IMR-90 (cell line): Measurements from ENCODE around the gene CALN1. TPM values are rescaled to one million over a fixed set of nuclear protein-coding genes. Genes with fewer than 3 reads are reported as not detected.

Source experiments
- ATAC-seq: fragments of 200-7000 bp; cut with Tn5 transposase; 2 replicates; pipeline ENCODE4 v1.9.1; 2020; ENCODE audit warnings: low read depth, mild to moderate bottlenecking, moderate library complexity
- BruUV-seq: library from RNA; stranded (reverse); fragments of 400-500 nt; replicated peaks from 2 replicates; lab custom pipeline; 2021; lab: Mats Ljungman, UMichigan
- CTCF ChIA-PET: fragments of 300-600 bp; formaldehyde crosslinking; extraction: SDS; loops from one replicate; lab custom pipeline; 2021; ENCODE audit warnings: antibody characterized with exemption; lab: Yijun Ruan, JAX
- POLR2A ChIA-PET: fragments of 300-600 bp; sonication (Branson Sonifier 250); formaldehyde crosslinking; loops from one replicate; lab custom pipeline; 2022; ENCODE audit warnings: antibody characterized with exemption; ENCODE audit not compliant: unreplicated experiment; lab: Charles Lee
- DNase-seq: peaks from one replicate; pipeline ENCODE4 v3.0.0; 2013
- H2AFZ ChIP-seq: replicated peaks from 2 replicates; pipeline ENCODE3; 2013; ENCODE audit warnings: low read length, mild to moderate bottlenecking; ENCODE audit not compliant: poor library complexity
- H2AK5ac ChIP-seq: 2 replicates; pipeline ENCODE4 v1.6.1; 2013; ENCODE audit warnings: low read depth, low read length, inconsistent platforms
- H2AK9ac ChIP-seq: replicated peaks from 2 replicates; pipeline ENCODE3; 2013; ENCODE audit warnings: mild to moderate bottlenecking, low read depth, low read length, moderate library complexity; ENCODE audit not compliant: poor library complexity
- H2BK120ac ChIP-seq: 2 replicates; pipeline ENCODE4 v1.6.1; 2013; ENCODE audit warnings: low read depth, low read length, inconsistent platforms
- H2BK15ac ChIP-seq: 3 replicates; pipeline ENCODE4 v1.6.1; 2013; ENCODE audit warnings: low read depth, low read length, inconsistent platforms
- H2BK20ac ChIP-seq: 2 replicates; pipeline ENCODE4 v1.6.1; 2013; ENCODE audit warnings: low read depth, mild to moderate bottlenecking, inconsistent platforms, low read length, moderate library complexity
- H2BK5ac ChIP-seq: 2 replicates; pipeline ENCODE4 v1.6.1; 2013; ENCODE audit warnings: mild to moderate bottlenecking, low read depth, low read length, inconsistent platforms; ENCODE audit not compliant: poor library complexity, severe bottlenecking
- H3K14ac ChIP-seq: replicated peaks from 2 replicates; pipeline ENCODE4 v1.6.1; 2013; ENCODE audit warnings: low read depth, low read length, inconsistent platforms
- H3K18ac ChIP-seq: 2 replicates; pipeline ENCODE4 v1.6.1; 2013; ENCODE audit warnings: low read depth, low read length, control low read depth
- H3K23ac ChIP-seq: 2 replicates; pipeline ENCODE4 v1.6.1; 2013; ENCODE audit warnings: low read depth, low read length, inconsistent platforms
- H3K27ac ChIP-seq: 2 replicates; pipeline ENCODE4 v1.5.1; 2013; ENCODE audit warnings: mild to moderate bottlenecking, control low read depth, low read length; ENCODE audit not compliant: insufficient read depth
- H3K27me3 ChIP-seq: 2 replicates; pipeline ENCODE4 v1.6.1; 2013; ENCODE audit warnings: low read length; ENCODE audit not compliant: control insufficient read depth, insufficient read depth
- H3K36me3 ChIP-seq: 2 replicates; pipeline ENCODE4 v1.6.1; 2013; ENCODE audit warnings: low read length, mixed read lengths; ENCODE audit not compliant: control insufficient read depth, insufficient read depth
- H3K4ac ChIP-seq: 2 replicates; pipeline ENCODE4 v1.6.1; 2013; ENCODE audit warnings: low read depth, low read length, inconsistent platforms
- H3K4me1 ChIP-seq: 2 replicates; pipeline ENCODE4 v1.6.1; 2013; ENCODE audit warnings: low read length, mixed read lengths; ENCODE audit not compliant: control insufficient read depth, insufficient read depth
- H3K4me2 ChIP-seq: 2 replicates; pipeline ENCODE4 v1.6.1; 2013; ENCODE audit warnings: low read depth, mild to moderate bottlenecking, control low read depth, low read length, moderate library complexity
- H3K4me3 ChIP-seq: 2 replicates; pipeline ENCODE4 v1.5.1; 2013; ENCODE audit warnings: low read depth, mild to moderate bottlenecking, control low read depth, low read length, moderate library complexity; ENCODE audit not compliant: insufficient read depth
- H3K56ac ChIP-seq: 2 replicates; pipeline ENCODE4 v1.6.1; 2013; ENCODE audit warnings: low read length, inconsistent platforms; ENCODE audit not compliant: insufficient read depth; ENCODE audit errors: extremely low read depth
- H3K79me1 ChIP-seq, 2 experiments: 2 replicates each; pipeline ENCODE4 v1.6.1; 2013; ENCODE audit warnings: low read length in 2 of 2, inconsistent platforms in 1 of 2, low read depth in 1 of 2
- H3K9ac ChIP-seq: 2 replicates; pipeline ENCODE4 v1.6.1; 2013; ENCODE audit warnings: low read depth, low read length, control low read depth
- H3K9me1 ChIP-seq: 2 replicates; pipeline ENCODE4 v1.6.1; 2013; ENCODE audit warnings: low read length, inconsistent platforms; ENCODE audit not compliant: insufficient read depth
- H3K9me3 ChIP-seq: 2 replicates; pipeline ENCODE4 v1.6.1; 2013; ENCODE audit warnings: low read length; ENCODE audit not compliant: control insufficient read depth, insufficient read depth
- H4K20me1 ChIP-seq: 2 replicates; pipeline ENCODE4 v1.6.1; 2013; ENCODE audit warnings: low read length, inconsistent platforms; ENCODE audit not compliant: insufficient read depth
- H4K5ac ChIP-seq: 2 replicates; pipeline ENCODE4 v1.6.1; 2013; ENCODE audit warnings: mild to moderate bottlenecking, low read depth, low read length, control low read depth
- H4K8ac ChIP-seq, 2 experiments: 2 replicates each; pipeline ENCODE4 v1.6.1; 2013; ENCODE audit warnings: low read depth in 2 of 2, low read length in 2 of 2, control low read depth in 1 of 2, inconsistent platforms in 1 of 2
- H4K91ac ChIP-seq: 2 replicates; pipeline ENCODE4 v1.6.1; 2013; ENCODE audit warnings: low read depth, low read length, inconsistent platforms; ENCODE audit not compliant: insufficient read depth
- BHLHE40 ChIP-seq: fragments of 150-350 bp; IDR thresholded peaks from 2 replicates; pipeline ENCODE4 v1.6.1; 2016; ENCODE audit warnings: mild to moderate bottlenecking, low read depth, low read length
- CTCF ChIP-seq: conservative IDR thresholded peaks from 2 replicates; pipeline ENCODE4 v1.5.1; 2012; ENCODE audit warnings: mild to moderate bottlenecking, low read depth, low read length, improper control_type of control experiment
- ELK1 ChIP-seq: fragments of 150-350 bp; IDR thresholded peaks from 2 replicates; pipeline ENCODE4 v1.6.1; 2016; ENCODE audit warnings: low read depth, mild to moderate bottlenecking, low read length, moderate library complexity, borderline replicate concordance
- MAZ ChIP-seq: IDR thresholded peaks from 2 replicates; pipeline ENCODE4 v1.6.1; 2012; ENCODE audit warnings: low read depth, mild to moderate bottlenecking, low read length, improper control_type of control experiment, moderate library complexity, borderline replicate concordance
- NFE2L2 ChIP-seq: fragments of 150-350 bp; IDR thresholded peaks from 2 replicates; pipeline ENCODE4 v1.6.1; 2016; ENCODE audit warnings: low read depth, mild to moderate bottlenecking, low read length
- POLR2A ChIP-seq: IDR thresholded peaks from 2 replicates; pipeline ENCODE4 v1.6.1; 2012; ENCODE audit warnings: mild to moderate bottlenecking, low read depth, low read length
- RAD21 ChIP-seq: IDR thresholded peaks from 2 replicates; pipeline ENCODE4 v1.6.1; 2012; ENCODE audit warnings: low read length, improper control_type of control experiment
- RFX5 ChIP-seq: IDR thresholded peaks from 2 replicates; pipeline ENCODE4 v1.8.0; 2012; ENCODE audit warnings: low read depth, mild to moderate bottlenecking, low read length, moderate library complexity
- SMC3 ChIP-seq: fragments of 150-350 bp; IDR thresholded peaks from 2 replicates; pipeline ENCODE4 v1.6.1; 2016; ENCODE audit warnings: low read depth, mild to moderate bottlenecking, antibody characterized with exemption, low read length, moderate library complexity
- USF2 ChIP-seq: fragments of 150-350 bp; IDR thresholded peaks from 2 replicates; pipeline ENCODE4 v1.6.1; 2017; ENCODE audit warnings: mild to moderate bottlenecking, antibody characterized with exemption, low read length, low read depth
- WGBS, 2 experiments: methylation state at CpG; one replicate each; pipeline versions ENCODE4 v1.1.5 to v1.1.7; 2013; ENCODE audit warnings: missing lambda C conversion rate in 2 of 2; ENCODE audit not compliant: insufficient read length in 1 of 2; ENCODE audit errors: extremely low coverage in 2 of 2; 5-methylcytosine and 5-hydroxymethylcytosine counted together
- dilution Hi-C: fragments of 300-500 bp; cut with HindIII; formaldehyde crosslinking; loops from one replicate; pipeline ENCODE4 v1.14.3; 2018; ENCODE audit warnings: low sequenced_read_pairs; ENCODE audit not compliant: unreplicated experiment
- in situ Hi-C: fragments of 300-500 bp; cut with MboI; formaldehyde crosslinking; loops from 3 replicates; pipeline ENCODE4 v1.14.3; 2019; ENCODE audit warnings: low sequenced_read_pairs, inconsistent platforms, mixed read lengths
- intact Hi-C: fragments of 100-400 bp; cut with micrococcal nuclease; formaldehyde crosslinking; loops from 2 replicates; pipeline ENCODE4 v1.10.0; 2022
- polyA plus RNA-seq, 3 experiments: library from polyadenylated mRNA; depleted of rRNA; stranded (reverse); fragments of >200 nt; gene quantifications; 2 replicates each; pipeline ENCODE4 v1.2.3, GENCODE V29; 2012; ENCODE audit warnings: low replicate concordance in 1 of 3
- total RNA-seq: library from RNA; depleted of rRNA; stranded (reverse); fragments of >200 nt; gene quantifications from 2 replicates; pipeline ENCODE4 v1.2.3, GENCODE V29; 2012

CALN1 gene
- total and polyA plus RNA-seq, 2 of the 4 experiments (the other 2 are of a cell fraction), result not detected

- Histone ChIP-seq H3K18ac (no peak overlapping the region), H3K9me3 (peaks cover 12% of the 10 kb centered on the region), H4K91ac (no peak overlapping the region), H4K5ac (no peak overlapping the region), H2BK5ac (no peak overlapping the region), H2AK5ac (no peak overlapping the region), H3K27ac (no peak overlapping the region), H2BK120ac (no peak overlapping the region), H3K79me1 (no peaks in the 10 kb centered on the region), H2AK9ac (no peak overlapping the region), H3K56ac (no peak overlapping the region), H3K14ac (no peak overlapping the region), H4K8ac (no peak overlapping the region), H2AFZ (no peak overlapping the region), H3K27me3 (no peaks in the 10 kb centered on the region), H3K9ac (no peak overlapping the region), H2BK15ac (no peak overlapping the region), H3K4me1 (no peaks in the 10 kb centered on the region), H4K20me1 (no peaks in the 10 kb centered on the region), H3K4me3 (no peak overlapping the region), H3K4me2 (no peak overlapping the region), H3K4ac (no peak overlapping the region), H3K23ac (no peak overlapping the region), H3K9me1 (no peaks in the 10 kb centered on the region), H3K36me3 (no peaks in the 10 kb centered on the region), H2BK20ac (no peak overlapping the region)
- BruUV-seq, result no TSS peak
- DNase-seq, result no peak
- POLR2A ChIA-PET, result no interaction called here
- dilution Hi-C loops, result no loop called here
- intact Hi-C loops, result no loop called here
- CTCF ChIA-PET, result no interaction called here
- no peak for TF ChIP-seq CTCF
- no peak for TF ChIP-seq NFE2L2
- TF ChIP-seq RAD21, result no peak
- no peak for TF ChIP-seq USF2
- no peak for TF ChIP-seq BHLHE40
- TF ChIP-seq ELK1, result no peak
- TF ChIP-seq SMC3, result no peak
- TF ChIP-seq POLR2A, result no peak
- no peak for TF ChIP-seq RFX5
- TF ChIP-seq MAZ, result no peak
- ATAC-seq, result no peak
- WGBS, 2 experiments, result no CpG with 5 or more reads among the region's 2 CpGs
- in situ Hi-C loops, result no loop called here
These were observed 103.2 kb downstream of the CALN1 start for GRCh38 chr7:72308986-72309385.
